Measurements from ENCODE around the gene MSH5. TPM values are rescaled to one million over a fixed set of nuclear protein-coding genes. Genes with fewer than 3 reads are reported as not detected.
A peak's percentile ranks its signal among the peaks of the same experiment; 100 is the strongest.

MSH5 gene
- total RNA-seq, 1 experiment from 2014 or later = 58.4 TPM

- peak overlapping the region; percentile 89 for H3K4me2 ChIP-seq (ENCODE audit: low read depth, low read length, poor library complexity, severe bottlenecking)
- H3K9ac ChIP-seq (ENCODE audit: low read length) = peak overlapping the region; percentile 97
- H3K79me2 ChIP-seq (ENCODE audit: low read length) = peaks cover 47% of the 10 kb centered on the region
- H2AFZ ChIP-seq (ENCODE audit: low read length) = no peak overlapping the region; the same call in 1 of the 2 replicates
- no peaks in the 10 kb centered on the region for H4K20me1 ChIP-seq (ENCODE audit: insufficient read depth, low read depth, low read length)
- H3K27me3 ChIP-seq (ENCODE audit: low read length) = no peaks in the 10 kb centered on the region
- H3K27ac ChIP-seq (ENCODE audit: low read length) = peak overlapping the region; percentile 90
- peak; percentile 50 for DNase-seq
- H3K9me2 ChIP-seq (replicated peaks; ENCODE audit: insufficient read depth, low read length) = no peaks in the 10 kb centered on the region
- peaks cover 63% of the 10 kb centered on the region for H3K4me1 ChIP-seq (ENCODE audit: low read length)
- no peaks in the 10 kb centered on the region for H3K9me3 ChIP-seq (ENCODE audit: low read length)
- H3K4me3 ChIP-seq (ENCODE audit: low read length) = peak overlapping the region; percentile 95
- peaks cover 18% of the 10 kb centered on the region for H3K36me3 ChIP-seq (ENCODE audit: insufficient read depth, low read length)
These were observed 3.0 kb upstream of the MSH5 start for GRCh38 chr6:31736768-31737314.

- Histone ChIP-seq H3K27me3 (ENCODE audit: low read length) (no peaks in the 10 kb centered on the region), H3K9me3 (ENCODE audit: low read length) (no peaks in the 10 kb centered on the region), H3K4me3 (ENCODE audit: low read length) (peak overlapping the region; percentile 57; the same call in 1 of the 2 replicates), H3K27ac (ENCODE audit: low read length) (peak overlapping the region; percentile 90), H3K36me3 (ENCODE audit: insufficient read depth, low read length) (peaks cover 16% of the 10 kb centered on the region), H3K9ac (ENCODE audit: low read length) (peak overlapping the region; percentile 97), H4K20me1 (ENCODE audit: insufficient read depth, low read depth, low read length) (no peaks in the 10 kb centered on the region), H3K4me2 (ENCODE audit: low read depth, low read length, poor library complexity, severe bottlenecking) (peak overlapping the region; percentile 89), H3K4me1 (ENCODE audit: low read length) (peaks cover 67% of the 10 kb centered on the region), H2AFZ (ENCODE audit: low read length) (peak overlapping the region; percentile 19; the same call in 1 of the 2 replicates), H3K9me2 (replicated peaks; ENCODE audit: insufficient read depth, low read length) (no peaks in the 10 kb centered on the region), H3K79me2 (ENCODE audit: low read length) (peaks cover 47% of the 10 kb centered on the region)
- no peak for DNase-seq
These were observed 2.4 kb upstream of the MSH5 start for GRCh38 chr6:31737315-31737990.

- Histone ChIP-seq H3K27me3 (ENCODE audit: low read length) (no peaks in the 10 kb centered on the region), H3K4me2 (ENCODE audit: low read depth, low read length, poor library complexity, severe bottlenecking) (peak overlapping the region; percentile 75), H3K79me2 (ENCODE audit: low read length) (peaks cover 47% of the 10 kb centered on the region), H4K20me1 (ENCODE audit: insufficient read depth, low read depth, low read length) (no peaks in the 10 kb centered on the region), H3K27ac (ENCODE audit: low read length) (peak overlapping the region; percentile 90), H3K4me1 (ENCODE audit: low read length) (peaks cover 67% of the 10 kb centered on the region), H2AFZ (ENCODE audit: low read length) (peak overlapping the region; percentile 19; the same call in 1 of the 2 replicates), H3K9ac (ENCODE audit: low read length) (peak overlapping the region; percentile 71), H3K4me3 (ENCODE audit: low read length) (peak overlapping the region; percentile 57), H3K9me3 (ENCODE audit: low read length) (no peaks in the 10 kb centered on the region), H3K36me3 (ENCODE audit: insufficient read depth, low read length) (peaks cover 12% of the 10 kb centered on the region), H3K9me2 (replicated peaks; ENCODE audit: insufficient read depth, low read length) (no peaks in the 10 kb centered on the region)
- DNase-seq = peak; percentile 86
These were observed 1.5 kb upstream of the MSH5 start for GRCh38 chr6:31737991-31738979.

- Histone ChIP-seq H3K4me2 (ENCODE audit: low read depth, low read length, poor library complexity, severe bottlenecking) (peak overlapping the region; percentile 79), H3K27ac (ENCODE audit: low read length) (peak overlapping the region; percentile 95), H3K9me3 (ENCODE audit: low read length) (no peaks in the 10 kb centered on the region), H3K36me3 (ENCODE audit: insufficient read depth, low read length) (0 out of 2 replicates have a peak, but pooled peaks cover 4% of the 10 kb centered on the region), H3K4me1 (ENCODE audit: low read length) (peaks cover 53% of the 10 kb centered on the region), H3K4me3 (ENCODE audit: low read length) (peak overlapping the region; percentile 85), H3K27me3 (ENCODE audit: low read length) (no peaks in the 10 kb centered on the region), H4K20me1 (ENCODE audit: insufficient read depth, low read depth, low read length) (no peaks in the 10 kb centered on the region), H3K9ac (ENCODE audit: low read length) (peak overlapping the region; percentile 83), H3K9me2 (replicated peaks; ENCODE audit: insufficient read depth, low read length) (no peaks in the 10 kb centered on the region), H2AFZ (ENCODE audit: low read length) (no peak overlapping the region; the same call in 1 of the 2 replicates), H3K79me2 (ENCODE audit: low read length) (peaks cover 26% of the 10 kb centered on the region)
- DNase-seq = peak; percentile 95
These were observed 805 bp downstream of the MSH5 start for GRCh38 chr6:31740397-31741223.

GRCh38 chr6:31741815-31742214 lies 2.0 kb downstream of the MSH5 start:
- H2AFZ ChIP-seq (ENCODE audit: low read length) = no peak overlapping the region
- H3K4me1 ChIP-seq (ENCODE audit: low read length) = peaks cover 48% of the 10 kb centered on the region
- H3K4me2 ChIP-seq (ENCODE audit: low read depth, low read length, poor library complexity, severe bottlenecking) = no peak overlapping the region
- H3K79me2 ChIP-seq (ENCODE audit: low read length) = peaks cover 14% of the 10 kb centered on the region; the same call in 1 of the 2 replicates
- H4K20me1 ChIP-seq (ENCODE audit: insufficient read depth, low read depth, low read length) = no peaks in the 10 kb centered on the region
- H3K4me3 ChIP-seq (ENCODE audit: low read length) = no peak overlapping the region
- no peaks in the 10 kb centered on the region for H3K9me2 ChIP-seq (replicated peaks; ENCODE audit: insufficient read depth, low read length)
- no peak for DNase-seq
- no peaks in the 10 kb centered on the region for H3K9me3 ChIP-seq (ENCODE audit: low read length)
- H3K27ac ChIP-seq (ENCODE audit: low read length) = peak overlapping the region; percentile 95; the same call in 1 of the 2 replicates
- no peaks in the 10 kb centered on the region for H3K27me3 ChIP-seq (ENCODE audit: low read length)
- no peak overlapping the region for H3K9ac ChIP-seq (ENCODE audit: low read length)
- 0 out of 2 replicates have a peak, but pooled peaks cover 4% of the 10 kb centered on the region for H3K36me3 ChIP-seq (ENCODE audit: insufficient read depth, low read length)

- Histone ChIP-seq H3K9ac (ENCODE audit: low read length) (no peak overlapping the region), H3K4me2 (ENCODE audit: low read depth, low read length, poor library complexity, severe bottlenecking) (no peak overlapping the region), H3K4me3 (ENCODE audit: low read length) (no peak overlapping the region), H4K20me1 (ENCODE audit: insufficient read depth, low read depth, low read length) (no peaks in the 10 kb centered on the region), H3K27ac (ENCODE audit: low read length) (no peak overlapping the region), H3K4me1 (ENCODE audit: low read length) (peaks cover 37% of the 10 kb centered on the region), H3K79me2 (ENCODE audit: low read length) (peaks cover 13% of the 10 kb centered on the region; the same call in 1 of the 2 replicates), H3K9me3 (ENCODE audit: low read length) (no peaks in the 10 kb centered on the region), H2AFZ (ENCODE audit: low read length) (no peak overlapping the region), H3K9me2 (replicated peaks; ENCODE audit: insufficient read depth, low read length) (no peaks in the 10 kb centered on the region), H3K27me3 (ENCODE audit: low read length) (no peaks in the 10 kb centered on the region), H3K36me3 (ENCODE audit: insufficient read depth, low read length) (0 out of 2 replicates have a peak, but pooled peaks cover 4% of the 10 kb centered on the region)
- no peak for DNase-seq
These were observed 3.1 kb downstream of the MSH5 start for GRCh38 chr6:31742894-31743293.

- no peaks in the 10 kb centered on the region for H4K20me1 ChIP-seq (ENCODE audit: insufficient read depth, low read depth, low read length)
- H3K9me3 ChIP-seq (ENCODE audit: low read length) = no peaks in the 10 kb centered on the region
- H3K9ac ChIP-seq (ENCODE audit: low read length) = no peak overlapping the region
- H2AFZ ChIP-seq (ENCODE audit: low read length) = no peak overlapping the region
- H3K4me3 ChIP-seq (ENCODE audit: low read length) = no peak overlapping the region
- H3K27ac ChIP-seq (ENCODE audit: low read length) = no peak overlapping the region
- H3K79me2 ChIP-seq (ENCODE audit: low read length) = peaks cover 13% of the 10 kb centered on the region; the same call in 1 of the 2 replicates
- peaks cover 22% of the 10 kb centered on the region for H3K4me1 ChIP-seq (ENCODE audit: low read length)
- H3K27me3 ChIP-seq (ENCODE audit: low read length) = no peaks in the 10 kb centered on the region
- H3K4me2 ChIP-seq (ENCODE audit: low read depth, low read length, poor library complexity, severe bottlenecking) = no peak overlapping the region
- H3K9me2 ChIP-seq (replicated peaks; ENCODE audit: insufficient read depth, low read length) = no peaks in the 10 kb centered on the region
- 0 out of 2 replicates have a peak, but pooled peaks cover 4% of the 10 kb centered on the region for H3K36me3 ChIP-seq (ENCODE audit: insufficient read depth, low read length)
- no peak for DNase-seq
These were observed 4.6 kb downstream of the MSH5 start for GRCh38 chr6:31744422-31744821.
